IMR-90 (cell line): ENCODE measurements around the gene TXNL4B. TPM values are rescaled to one million over a fixed set of nuclear protein-coding genes. Genes with fewer than 3 reads are reported as not detected.
"Not testable (repeated sequence)": the region's sequence is repeated elsewhere in the genome, so short reads cannot be mapped to it uniquely, and the experiment has no call there.

Experiments used
- ATAC-seq: fragments of 200-7000 bp; cut with Tn5 transposase; 2 replicates; pipeline ENCODE4 v1.9.1; 2020; ENCODE audit warnings: low read depth, mild to moderate bottlenecking, moderate library complexity
- BruUV-seq: library from RNA; stranded (reverse); fragments of 400-500 nt; replicated peaks from 2 replicates; lab custom pipeline; 2021; lab: Mats Ljungman, UMichigan
- CTCF ChIA-PET: fragments of 300-600 bp; formaldehyde crosslinking; extraction: SDS; loops from one replicate; lab custom pipeline; 2021; ENCODE audit warnings: antibody characterized with exemption; lab: Yijun Ruan, JAX
- POLR2A ChIA-PET: fragments of 300-600 bp; sonication (Branson Sonifier 250); formaldehyde crosslinking; loops from one replicate; lab custom pipeline; 2022; ENCODE audit warnings: antibody characterized with exemption; ENCODE audit not compliant: unreplicated experiment; lab: Charles Lee
- DNase-seq: peaks from one replicate; pipeline ENCODE4 v3.0.0; 2013
- H2AFZ ChIP-seq: replicated peaks from 2 replicates; pipeline ENCODE3; 2013; ENCODE audit warnings: low read length, mild to moderate bottlenecking; ENCODE audit not compliant: poor library complexity
- H2AK5ac ChIP-seq: 2 replicates; pipeline ENCODE4 v1.6.1; 2013; ENCODE audit warnings: low read depth, low read length, inconsistent platforms
- H2AK9ac ChIP-seq: replicated peaks from 2 replicates; pipeline ENCODE3; 2013; ENCODE audit warnings: mild to moderate bottlenecking, low read depth, low read length, moderate library complexity; ENCODE audit not compliant: poor library complexity
- H2BK120ac ChIP-seq: 2 replicates; pipeline ENCODE4 v1.6.1; 2013; ENCODE audit warnings: low read depth, low read length, inconsistent platforms
- H2BK15ac ChIP-seq: 3 replicates; pipeline ENCODE4 v1.6.1; 2013; ENCODE audit warnings: low read depth, low read length, inconsistent platforms
- H2BK20ac ChIP-seq: 2 replicates; pipeline ENCODE4 v1.6.1; 2013; ENCODE audit warnings: low read depth, mild to moderate bottlenecking, inconsistent platforms, low read length, moderate library complexity
- H2BK5ac ChIP-seq: 2 replicates; pipeline ENCODE4 v1.6.1; 2013; ENCODE audit warnings: mild to moderate bottlenecking, low read depth, low read length, inconsistent platforms; ENCODE audit not compliant: poor library complexity, severe bottlenecking
- H3K14ac ChIP-seq: replicated peaks from 2 replicates; pipeline ENCODE4 v1.6.1; 2013; ENCODE audit warnings: low read depth, low read length, inconsistent platforms
- H3K18ac ChIP-seq: 2 replicates; pipeline ENCODE4 v1.6.1; 2013; ENCODE audit warnings: low read depth, low read length, control low read depth
- H3K23ac ChIP-seq: 2 replicates; pipeline ENCODE4 v1.6.1; 2013; ENCODE audit warnings: low read depth, low read length, inconsistent platforms
- H3K27ac ChIP-seq: 2 replicates; pipeline ENCODE4 v1.5.1; 2013; ENCODE audit warnings: mild to moderate bottlenecking, control low read depth, low read length; ENCODE audit not compliant: insufficient read depth
- H3K27me3 ChIP-seq: 2 replicates; pipeline ENCODE4 v1.6.1; 2013; ENCODE audit warnings: low read length; ENCODE audit not compliant: control insufficient read depth, insufficient read depth
- H3K36me3 ChIP-seq: 2 replicates; pipeline ENCODE4 v1.6.1; 2013; ENCODE audit warnings: low read length, mixed read lengths; ENCODE audit not compliant: control insufficient read depth, insufficient read depth
- H3K4ac ChIP-seq: 2 replicates; pipeline ENCODE4 v1.6.1; 2013; ENCODE audit warnings: low read depth, low read length, inconsistent platforms
- H3K4me1 ChIP-seq: 2 replicates; pipeline ENCODE4 v1.6.1; 2013; ENCODE audit warnings: low read length, mixed read lengths; ENCODE audit not compliant: control insufficient read depth, insufficient read depth
- H3K4me2 ChIP-seq: 2 replicates; pipeline ENCODE4 v1.6.1; 2013; ENCODE audit warnings: low read depth, mild to moderate bottlenecking, control low read depth, low read length, moderate library complexity
- H3K4me3 ChIP-seq: 2 replicates; pipeline ENCODE4 v1.5.1; 2013; ENCODE audit warnings: low read depth, mild to moderate bottlenecking, control low read depth, low read length, moderate library complexity; ENCODE audit not compliant: insufficient read depth
- H3K56ac ChIP-seq: 2 replicates; pipeline ENCODE4 v1.6.1; 2013; ENCODE audit warnings: low read length, inconsistent platforms; ENCODE audit not compliant: insufficient read depth; ENCODE audit errors: extremely low read depth
- H3K79me1 ChIP-seq, 2 experiments: 2 replicates each; pipeline ENCODE4 v1.6.1; 2013; ENCODE audit warnings: low read length in 2 of 2, inconsistent platforms in 1 of 2, low read depth in 1 of 2
- H3K9ac ChIP-seq: 2 replicates; pipeline ENCODE4 v1.6.1; 2013; ENCODE audit warnings: low read depth, low read length, control low read depth
- H3K9me1 ChIP-seq: 2 replicates; pipeline ENCODE4 v1.6.1; 2013; ENCODE audit warnings: low read length, inconsistent platforms; ENCODE audit not compliant: insufficient read depth
- H3K9me3 ChIP-seq: 2 replicates; pipeline ENCODE4 v1.6.1; 2013; ENCODE audit warnings: low read length; ENCODE audit not compliant: control insufficient read depth, insufficient read depth
- H4K20me1 ChIP-seq: 2 replicates; pipeline ENCODE4 v1.6.1; 2013; ENCODE audit warnings: low read length, inconsistent platforms; ENCODE audit not compliant: insufficient read depth
- H4K5ac ChIP-seq: 2 replicates; pipeline ENCODE4 v1.6.1; 2013; ENCODE audit warnings: mild to moderate bottlenecking, low read depth, low read length, control low read depth
- H4K8ac ChIP-seq, 2 experiments: 2 replicates each; pipeline ENCODE4 v1.6.1; 2013; ENCODE audit warnings: low read depth in 2 of 2, low read length in 2 of 2, control low read depth in 1 of 2, inconsistent platforms in 1 of 2
- H4K91ac ChIP-seq: 2 replicates; pipeline ENCODE4 v1.6.1; 2013; ENCODE audit warnings: low read depth, low read length, inconsistent platforms; ENCODE audit not compliant: insufficient read depth
- WGBS, 2 experiments: methylation state at CpG; one replicate each; pipeline versions ENCODE4 v1.1.5 to v1.1.7; 2013; ENCODE audit warnings: missing lambda C conversion rate in 2 of 2; ENCODE audit not compliant: insufficient read length in 1 of 2; ENCODE audit errors: extremely low coverage in 2 of 2; 5-methylcytosine and 5-hydroxymethylcytosine counted together
- dilution Hi-C: fragments of 300-500 bp; cut with HindIII; formaldehyde crosslinking; loops from one replicate; pipeline ENCODE4 v1.14.3; 2018; ENCODE audit warnings: low sequenced_read_pairs; ENCODE audit not compliant: unreplicated experiment
- in situ Hi-C: fragments of 300-500 bp; cut with MboI; formaldehyde crosslinking; loops from 3 replicates; pipeline ENCODE4 v1.14.3; 2019; ENCODE audit warnings: low sequenced_read_pairs, inconsistent platforms, mixed read lengths
- intact Hi-C: fragments of 100-400 bp; cut with micrococcal nuclease; formaldehyde crosslinking; loops from 2 replicates; pipeline ENCODE4 v1.10.0; 2022
- polyA plus RNA-seq, 3 experiments: library from polyadenylated mRNA; depleted of rRNA; stranded (reverse); fragments of >200 nt; gene quantifications; 2 replicates each; pipeline ENCODE4 v1.2.3, GENCODE V29; 2012; ENCODE audit warnings: low replicate concordance in 1 of 3
- total RNA-seq: library from RNA; depleted of rRNA; stranded (reverse); fragments of >200 nt; gene quantifications from 2 replicates; pipeline ENCODE4 v1.2.3, GENCODE V29; 2012

TXNL4B gene
- total and polyA plus RNA-seq, 2 of the 4 experiments (the other 2 are of a cell fraction): 5.4 to 8.6 TPM

DNA sequence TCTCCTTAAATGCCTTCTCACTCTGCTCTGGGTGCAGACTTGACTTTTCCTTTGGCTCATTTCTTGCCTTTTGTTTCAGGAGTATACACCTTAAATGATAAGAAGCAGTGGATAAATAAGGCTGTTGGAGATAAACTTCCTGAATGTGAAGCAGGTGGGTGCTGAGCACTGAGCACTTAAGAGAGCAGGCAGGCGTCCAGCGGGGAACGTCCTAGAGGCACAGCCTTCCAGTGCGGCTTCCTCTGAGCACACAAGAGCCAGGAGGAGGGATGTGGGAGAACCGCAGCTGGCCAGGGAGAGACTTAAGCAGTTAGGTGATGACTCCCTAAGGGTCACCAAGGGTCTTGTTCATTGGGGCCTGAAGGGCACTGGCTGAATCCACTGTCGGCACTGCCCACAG is 36.1 kb downstream of the TXNL4B start:
- H2AK5ac ChIP-seq, H2BK20ac ChIP-seq, H3K4ac ChIP-seq, H3K4me3 ChIP-seq, DNase-seq, H2BK5ac ChIP-seq, H2BK120ac ChIP-seq, H3K4me2 ChIP-seq, H4K91ac ChIP-seq, dilution Hi-C loops, H2AFZ ChIP-seq, H3K27me3 ChIP-seq, H3K27ac ChIP-seq, H3K36me3 ChIP-seq, POLR2A ChIA-PET, H3K4me1 ChIP-seq, ATAC-seq, CTCF ChIA-PET, H4K20me1 ChIP-seq, H3K9me3 ChIP-seq, H3K14ac ChIP-seq, H4K8ac ChIP-seq, H3K9me1 ChIP-seq, intact Hi-C loops, H3K79me1 ChIP-seq, H3K23ac ChIP-seq, H2AK9ac ChIP-seq, H3K56ac ChIP-seq, BruUV-seq, in situ Hi-C loops, H3K9ac ChIP-seq, H2BK15ac ChIP-seq, H3K18ac ChIP-seq, H4K5ac ChIP-seq: not testable (repeated sequence)
- WGBS, 2 experiments: no CpG with 5 or more reads among the region's 6 CpGs
